ENCODE results near the gene CBLB. TPM values are rescaled to one million over a fixed set of nuclear protein-coding genes. Genes with fewer than 3 reads are reported as not detected.

Gene CBLB
- total and polyA plus RNA-seq, 12 donors, result 20.4 to 58.9 (median 33.5) TPM

GRCh38 chr3:105847452-105847851 is 21.4 kb downstream of the CBLB start:
- Histone ChIP-seq H3K27ac (no peak overlapping the region), H3K4me3 (no peak overlapping the region), H3K27me3 (no peaks in the 10 kb centered on the region), H3K36me3 (replicated peaks in 1 of 2) (no peaks in the 10 kb centered on the region), H3K9me3 (replicated peaks in 1 of 3) (no peaks in the 10 kb centered on the region), H3K4me1 (replicated peaks in 1 of 2) (peaks cover 9 to 50% of the 10 kb centered on the region in 2 donors)
- TF ChIP-seq CTCF (IDR thresholded peaks at IDR 0.05) (no peak), POLR2A (IDR thresholded peaks at IDR 0.05) (no peak)
- intact Hi-C loops (cut with DNase I), result no loop called here
- DNase-seq, result no peak
- 69 to 87% (median 78%) methylated on average over 1 of the region's 1 CpG for WGBS, 4 donors

- TF ChIP-seq POLR2A (IDR thresholded peaks at IDR 0.05) (no peak), CTCF (IDR thresholded peaks at IDR 0.05) (no peak)
- H3K36me3 ChIP-seq (replicated peaks in 1 of 2), result no peaks in the 10 kb centered on the region
- WGBS, 4 donors, result 41 to 69% (median 53%) methylated on average over 1 of the region's 1 CpG
- H3K4me1 ChIP-seq (replicated peaks in 1 of 2), result peaks cover 9 to 48% of the 10 kb centered on the region in 2 donors
- H3K27ac ChIP-seq, result no peak overlapping the region
- DNase-seq, result no peak
- H3K27me3 ChIP-seq, result no peaks in the 10 kb centered on the region
- no peaks in the 10 kb centered on the region for H3K9me3 ChIP-seq (replicated peaks in 1 of 3)
- intact Hi-C loops (cut with DNase I), result no loop called here
- no peak overlapping the region for H3K4me3 ChIP-seq
Observed at GRCh38 chr3:105846809-105847208, 22.0 kb downstream of the CBLB start.

GRCh38 chr3:105845488-105845887 is 23.3 kb downstream of the CBLB start:
- Histone ChIP-seq H3K9me3 (replicated peaks in 1 of 3) (no peaks in the 10 kb centered on the region), H3K36me3 (replicated peaks in 1 of 2) (no peaks in the 10 kb centered on the region), H3K27me3 (no peaks in the 10 kb centered on the region), H3K4me3 (no peak overlapping the region), H3K4me1 (replicated peaks in 1 of 2) (peaks cover 9 to 39% of the 10 kb centered on the region in 2 donors), H3K27ac (no peak overlapping the region)
- WGBS, 4 donors, result 66 to 74% (median 70%) methylated on average over 1 of the region's 1 CpG
- DNase-seq, result no peak
- intact Hi-C loops (cut with DNase I), result no loop called here
- TF ChIP-seq POLR2A (IDR thresholded peaks at IDR 0.05) (no peak), CTCF (IDR thresholded peaks at IDR 0.05) (no peak)

- Histone ChIP-seq H3K4me1 (replicated peaks in 1 of 2) (peaks cover 9 to 39% of the 10 kb centered on the region in 2 donors), H3K4me3 (no peak overlapping the region), H3K27ac (no peak overlapping the region), H3K36me3 (replicated peaks in 1 of 2) (no peaks in the 10 kb centered on the region), H3K9me3 (replicated peaks in 1 of 3) (no peaks in the 10 kb centered on the region), H3K27me3 (no peaks in the 10 kb centered on the region)
- no peak for DNase-seq
- TF ChIP-seq POLR2A (IDR thresholded peaks at IDR 0.05) (no peak), CTCF (IDR thresholded peaks at IDR 0.05) (no peak)
- intact Hi-C loops (cut with DNase I), result no loop called here
Observed at GRCh38 chr3:105844704-105845103, 24.1 kb downstream of the CBLB start.

Measured in adrenal gland (tissue), 12 donors.